WTC11 (cell line): ENCODE measurements around the gene RIPOR2. TPM values are rescaled to one million over a fixed set of nuclear protein-coding genes. Genes with fewer than 3 reads are reported as not detected.

Source experiments
- ATF3 ChIP-seq: sonication (generic); formaldehyde crosslinking; conservative IDR thresholded peaks from 2 replicates; pipeline ENCODE4 v1.8.1; 2022; ENCODE audit warnings: mild to moderate bottlenecking, missing genetic modification reagents
- CREM ChIP-seq: sonication (generic); formaldehyde crosslinking; IDR thresholded peaks from 2 replicates; pipeline ENCODE4 v1.8.1; 2022; ENCODE audit warnings: mild to moderate bottlenecking, missing genetic modification reagents, moderate library complexity
- E2F4 ChIP-seq: sonication (generic); formaldehyde crosslinking; IDR thresholded peaks from 2 replicates; pipeline ENCODE4 v1.8.1; 2022; ENCODE audit warnings: low read depth, mild to moderate bottlenecking, moderate library complexity, missing genetic modification reagents, borderline replicate concordance
- FOXP4 ChIP-seq: sonication (generic); formaldehyde crosslinking; IDR thresholded peaks from 2 replicates; pipeline ENCODE4 v1.8.0; 2022; ENCODE audit warnings: mild to moderate bottlenecking, missing genetic modification reagents
- GRHL2 ChIP-seq: fragments of 250-450 bp; sonication (Bioruptor Pico); IDR thresholded peaks from 2 replicates; pipeline ENCODE4 v1.8.0; 2022; ENCODE audit warnings: mild to moderate bottlenecking, moderate library complexity; ENCODE audit not compliant: insufficient replicate concordance, severe bottlenecking
- PRDM15 ChIP-seq: sonication (generic); formaldehyde crosslinking; IDR thresholded peaks from 2 replicates; pipeline ENCODE4 v1.8.0; 2022; ENCODE audit warnings: missing genetic modification reagents
- RELA ChIP-seq: sonication (generic); formaldehyde crosslinking; IDR thresholded peaks from 2 replicates; pipeline ENCODE4 v1.8.1; 2022; ENCODE audit warnings: missing genetic modification reagents, mild to moderate bottlenecking, borderline replicate concordance
- TEAD4 ChIP-seq: sonication (generic); formaldehyde crosslinking; IDR thresholded peaks from 2 replicates; pipeline ENCODE4 v1.8.0; 2022; ENCODE audit warnings: mild to moderate bottlenecking, missing genetic modification reagents
- TP53 ChIP-seq: sonication (generic); formaldehyde crosslinking; IDR thresholded peaks from 2 replicates; pipeline ENCODE4 v1.8.1; 2023; ENCODE audit warnings: mild to moderate bottlenecking, missing genetic modification reagents
- ZBTB43 ChIP-seq: sonication (generic); formaldehyde crosslinking; IDR thresholded peaks from 2 replicates; pipeline ENCODE4 v1.8.1; 2023; ENCODE audit warnings: mild to moderate bottlenecking, missing genetic modification reagents
- ZNF281 ChIP-seq: sonication (generic); formaldehyde crosslinking; IDR thresholded peaks from 2 replicates; pipeline ENCODE4 v1.8.0; 2023; ENCODE audit warnings: mild to moderate bottlenecking, missing genetic modification reagents
- ZNF532 ChIP-seq: fragments of 250-450 bp; sonication (Bioruptor Pico); IDR thresholded peaks from 2 replicates; pipeline ENCODE4 v1.9.0; 2021; ENCODE audit warnings: mild to moderate bottlenecking, borderline replicate concordance
- ZNF671 ChIP-seq: fragments of 250-450 bp; sonication (Bioruptor Pico); IDR thresholded peaks from 2 replicates; pipeline ENCODE4 v1.8.0; 2021; ENCODE audit warnings: mild to moderate bottlenecking
- total RNA-seq: library from RNA; stranded (reverse); gene quantifications from 3 replicates; pipeline ENCODE4 v1.2.3, GENCODE V29; 2021

Gene RIPOR2
- total RNA-seq, 1 experiment from 2014 or later = 13.5 TPM

- no peak for TF ChIP-seq FOXP4 (CRISPR knock-in tag)
- no peak for TF ChIP-seq RELA (CRISPR knock-in tag)
- no peak for TF ChIP-seq ZBTB43 (CRISPR knock-in tag)
- no peak for TF ChIP-seq TP53 (CRISPR knock-in tag)
- TF ChIP-seq ZNF532 = no peak
- TF ChIP-seq GRHL2 (CRISPR knock-in tag) = no peak
- no peak for TF ChIP-seq TEAD4 (CRISPR knock-in tag)
- TF ChIP-seq ZNF671 (CRISPR knock-in tag) = no peak
- TF ChIP-seq CREM (CRISPR knock-in tag) = no peak
- TF ChIP-seq E2F4 (CRISPR knock-in tag) = no peak
- TF ChIP-seq ZNF281 (CRISPR knock-in tag) = no peak
- no peak for TF ChIP-seq ATF3 (CRISPR knock-in tag)
- TF ChIP-seq PRDM15 = no peak
Measured at GRCh38 chr6:24831771-24832716, 103.7 kb downstream of the RIPOR2 start (continued).
